Tibial artery (tissue), 4 donors: ENCODE measurements around the gene KLK13.

Experiments used
- DNase-seq, 2 donors: peaks; one replicate each; pipeline ENCODE4 v3.0.0-alpha.2; 2019
- H3K27ac ChIP-seq, 2 donors: fragments of 200-600 bp; sonication (generic) in 1 of 2; 1 replicate in 1 of 2; 2 replicates in 1 of 2; pipeline ENCODE4 v1.5.1; 2018 to 2019; ENCODE audit warnings: mild to moderate bottlenecking in 1 of 2
- H3K27me3 ChIP-seq, 2 donors: fragments of 200-600 bp; sonication (generic) in 1 of 2; one replicate each; pipeline versions ENCODE4 v1.5.1 to v1.6.0; 2016 to 2019
- H3K36me3 ChIP-seq, 3 donors: fragments of 200-600 bp; sonication (generic) in 2 of 3; one replicate each; pipeline ENCODE4 v1.5.1; 2016 to 2019; ENCODE audit warnings: mild to moderate bottlenecking in 2 of 3
- H3K4me1 ChIP-seq, 4 donors: fragments of 200-600 bp; sonication (generic) in 2 of 4; 1 replicate in 3 of 4; 2 replicates in 1 of 4; pipeline ENCODE4 v1.5.1; 2016 to 2019
- H3K4me3 ChIP-seq, 2 donors: fragments of 200-600 bp; sonication (generic) in 1 of 2; 1 replicate in 1 of 2; 2 replicates in 1 of 2; pipeline ENCODE4 v1.5.1; 2018 to 2019; ENCODE audit warnings: mild to moderate bottlenecking in 2 of 2
- H3K9me3 ChIP-seq, 3 donors: fragments of 200-600 bp; sonication (generic) in 1 of 3; one replicate each; pipeline ENCODE4 v1.5.1; 2016 to 2019
- intact Hi-C: fragments of 100-400 bp; cut with DNase I; formaldehyde crosslinking; loops from one replicate; pipeline ENCODE4 v1.15.0; 2023; ENCODE audit warnings: low total_unique reads
- TF ChIP-seq, protein P1 (sequence below), 2 experiments: fragments of 200-600 bp in 1 of 2; fragments of 450-650 bp in 1 of 2; IDR thresholded peaks; one replicate each; pipeline ENCODE4 v1.5.1; 2017 to 2019; ENCODE audit warnings: antibody characterized with exemption in 2 of 2, mild to moderate bottlenecking in 1 of 2, moderate library complexity in 1 of 2

KLK13 gene

DNA sequence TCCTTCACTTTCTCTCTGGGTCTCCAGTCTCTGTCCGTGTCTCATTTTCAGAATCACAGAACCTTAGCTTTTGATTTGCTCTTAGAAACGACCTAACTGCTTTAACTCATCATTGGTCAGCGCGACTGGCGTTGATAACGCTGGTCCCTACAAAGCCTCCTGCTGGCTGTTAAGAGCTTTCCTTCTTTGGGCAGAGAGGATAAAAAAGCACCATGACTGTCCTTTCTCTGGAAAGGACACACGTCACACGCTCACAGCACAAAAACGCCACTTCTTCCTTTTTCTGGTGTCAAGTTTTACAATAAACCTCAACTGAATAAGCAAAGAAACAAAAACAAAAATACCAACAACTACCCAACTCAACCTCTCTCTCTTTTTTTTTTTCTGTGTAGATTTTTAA lies 28.4 kb downstream of the KLK13 start:
- Histone ChIP-seq H3K9me3 (no peaks in the 10 kb centered on the region), H3K4me1 (no peaks in the 10 kb centered on the region), H3K27me3 (peaks cover 0 to 10% of the 10 kb centered on the region in 2 donors), H3K4me3 (no peak overlapping the region), H3K27ac (no peak overlapping the region), H3K36me3 (no peaks in the 10 kb centered on the region)
- no peak for DNase-seq
- intact Hi-C loops = no loop called here
- TF ChIP-seq, protein P1, sequence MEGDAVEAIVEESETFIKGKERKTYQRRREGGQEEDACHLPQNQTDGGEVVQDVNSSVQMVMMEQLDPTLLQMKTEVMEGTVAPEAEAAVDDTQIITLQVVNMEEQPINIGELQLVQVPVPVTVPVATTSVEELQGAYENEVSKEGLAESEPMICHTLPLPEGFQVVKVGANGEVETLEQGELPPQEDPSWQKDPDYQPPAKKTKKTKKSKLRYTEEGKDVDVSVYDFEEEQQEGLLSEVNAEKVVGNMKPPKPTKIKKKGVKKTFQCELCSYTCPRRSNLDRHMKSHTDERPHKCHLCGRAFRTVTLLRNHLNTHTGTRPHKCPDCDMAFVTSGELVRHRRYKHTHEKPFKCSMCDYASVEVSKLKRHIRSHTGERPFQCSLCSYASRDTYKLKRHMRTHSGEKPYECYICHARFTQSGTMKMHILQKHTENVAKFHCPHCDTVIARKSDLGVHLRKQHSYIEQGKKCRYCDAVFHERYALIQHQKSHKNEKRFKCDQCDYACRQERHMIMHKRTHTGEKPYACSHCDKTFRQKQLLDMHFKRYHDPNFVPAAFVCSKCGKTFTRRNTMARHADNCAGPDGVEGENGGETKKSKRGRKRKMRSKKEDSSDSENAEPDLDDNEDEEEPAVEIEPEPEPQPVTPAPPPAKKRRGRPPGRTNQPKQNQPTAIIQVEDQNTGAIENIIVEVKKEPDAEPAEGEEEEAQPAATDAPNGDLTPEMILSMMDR (IDR thresholded peaks at IDR 0.05) = no peak

DNA sequence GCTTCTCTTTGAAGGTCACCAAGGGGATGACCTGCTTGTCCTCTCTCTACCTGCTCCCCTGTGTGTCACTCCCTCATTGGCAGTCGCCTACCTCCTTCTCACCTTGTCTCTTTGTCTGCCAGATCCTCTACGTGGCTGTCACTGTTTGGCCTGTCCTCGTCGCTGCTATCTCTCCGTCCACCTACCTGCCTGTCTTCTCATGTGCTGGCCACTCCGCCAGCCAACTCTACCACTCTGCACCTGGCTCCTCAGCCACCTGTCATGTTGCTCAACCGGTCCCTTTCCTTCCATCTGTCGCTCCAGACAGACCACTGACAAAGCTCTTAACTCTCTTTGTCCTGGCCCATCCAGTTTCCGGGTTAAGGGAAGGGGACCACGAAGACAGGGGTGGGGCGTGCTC lies 30.2 kb downstream of the KLK13 start, which contains the start of gene KLK12:
KLK12 (minus strand) TSS at position 299 of the 400 bp plus-strand sequence. CDS start 381 bp downstream, outside the sequence.
- no peak for DNase-seq
- TF ChIP-seq, protein P1 (IDR thresholded peaks at IDR 0.05) = no peak
- Histone ChIP-seq H3K36me3 (no peaks in the 10 kb centered on the region), H3K4me1 (no peaks in the 10 kb centered on the region), H3K4me3 (no peak within 1 kb of the TSS), H3K27me3 (peaks cover 0 to 12% of the 10 kb centered on the region in 2 donors), H3K9me3 (no peaks in the 10 kb centered on the region), H3K27ac (no peak within 1 kb of the TSS)
- intact Hi-C loops = no loop called here

DNA sequence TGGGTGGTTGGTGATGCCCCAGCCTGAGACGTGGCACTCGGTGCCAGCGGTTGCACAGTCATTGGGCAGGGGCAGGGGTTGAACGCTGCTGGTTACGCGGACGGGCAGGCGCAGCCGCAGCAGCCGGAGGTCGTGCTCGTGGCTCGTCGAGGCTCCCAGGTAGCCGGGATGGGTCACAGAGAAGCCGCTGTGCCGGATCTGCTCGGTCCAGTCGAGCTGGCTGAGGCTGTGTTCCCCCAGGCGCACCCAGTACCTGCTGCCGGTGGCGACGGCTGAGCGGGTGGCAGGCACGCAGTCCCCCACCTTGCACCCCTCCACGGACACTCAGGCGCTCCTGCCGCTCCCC lies 33.0 kb downstream of the KLK13 start:
- Histone ChIP-seq H3K9me3 (no peaks in the 10 kb centered on the region), H3K4me3 (no peak overlapping the region), H3K27ac (no peak overlapping the region), H3K27me3 (peaks cover 0 to 20% of the 10 kb centered on the region in 2 donors), H3K36me3 (no peaks in the 10 kb centered on the region), H3K4me1 (no peaks in the 10 kb centered on the region)
- no peak for DNase-seq
- TF ChIP-seq, protein P1 (IDR thresholded peaks at IDR 0.05) = no peak
- intact Hi-C loops = no loop called here

GRCh38 chr19:51031220-51031879 lies 33.5 kb downstream of the KLK13 start:
- H3K9me3 ChIP-seq = no peaks in the 10 kb centered on the region
- intact Hi-C loops = no loop called here

GRCh38 chr19:51030631-51031030 lies 34.3 kb downstream of the KLK13 start:
- no peak overlapping the region for H3K4me3 ChIP-seq
- DNase-seq = no peak
- H3K4me1 ChIP-seq = no peaks in the 10 kb centered on the region
- TF ChIP-seq, protein P1 (IDR thresholded peaks at IDR 0.05) = no peak
- no peaks in the 10 kb centered on the region for H3K9me3 ChIP-seq
- intact Hi-C loops = no loop called here
- H3K27me3 ChIP-seq = peaks cover 0 to 32% of the 10 kb centered on the region in 2 donors
- H3K36me3 ChIP-seq = no peaks in the 10 kb centered on the region
- no peak overlapping the region for H3K27ac ChIP-seq

More at GRCh38 chr19:51031220-51031879, 33.5 kb downstream of the KLK13 start:
- Histone ChIP-seq H3K4me1 (no peaks in the 10 kb centered on the region), H3K36me3 (no peaks in the 10 kb centered on the region), H3K27me3 (peaks cover 0 to 25% of the 10 kb centered on the region in 2 donors), H3K27ac (no peak overlapping the region), H3K4me3 (no peak overlapping the region)
- DNase-seq = no peak
- TF ChIP-seq, protein P1 (IDR thresholded peaks at IDR 0.05) = no peak
